Kasumi-1 (cell line): ENCODE measurements around the gene GPR68.

Experiments
- DNase-seq, 2 experiments: peaks; one replicate each; lab custom pipeline; 2025; lab: John Stamatoyannopoulos, UW

GPR68 gene, protein sequence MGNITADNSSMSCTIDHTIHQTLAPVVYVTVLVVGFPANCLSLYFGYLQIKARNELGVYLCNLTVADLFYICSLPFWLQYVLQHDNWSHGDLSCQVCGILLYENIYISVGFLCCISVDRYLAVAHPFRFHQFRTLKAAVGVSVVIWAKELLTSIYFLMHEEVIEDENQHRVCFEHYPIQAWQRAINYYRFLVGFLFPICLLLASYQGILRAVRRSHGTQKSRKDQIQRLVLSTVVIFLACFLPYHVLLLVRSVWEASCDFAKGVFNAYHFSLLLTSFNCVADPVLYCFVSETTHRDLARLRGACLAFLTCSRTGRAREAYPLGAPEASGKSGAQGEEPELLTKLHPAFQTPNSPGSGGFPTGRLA

GRCh38 chr14:91244501-91244901 lies at the start of gene GPR68:
Gene GPR68, minus strand, starts transcription at chr14:91244704. Its CDS starts 9,654 bp downstream, at chr14:91235050.
- DNase-seq, result peak; percentile 73 to 74

- DNase-seq, result no peak
Observed at GRCh38 chr14:91294153-91294552, 49.6 kb upstream of the GPR68 start.

GRCh38 chr14:91293281-91293680 lies 48.8 kb upstream of the GPR68 start:
- DNase-seq, result no peak

GRCh38 chr14:91292491-91292890 lies 48.0 kb upstream of the GPR68 start:
- no peak for DNase-seq

DNA sequence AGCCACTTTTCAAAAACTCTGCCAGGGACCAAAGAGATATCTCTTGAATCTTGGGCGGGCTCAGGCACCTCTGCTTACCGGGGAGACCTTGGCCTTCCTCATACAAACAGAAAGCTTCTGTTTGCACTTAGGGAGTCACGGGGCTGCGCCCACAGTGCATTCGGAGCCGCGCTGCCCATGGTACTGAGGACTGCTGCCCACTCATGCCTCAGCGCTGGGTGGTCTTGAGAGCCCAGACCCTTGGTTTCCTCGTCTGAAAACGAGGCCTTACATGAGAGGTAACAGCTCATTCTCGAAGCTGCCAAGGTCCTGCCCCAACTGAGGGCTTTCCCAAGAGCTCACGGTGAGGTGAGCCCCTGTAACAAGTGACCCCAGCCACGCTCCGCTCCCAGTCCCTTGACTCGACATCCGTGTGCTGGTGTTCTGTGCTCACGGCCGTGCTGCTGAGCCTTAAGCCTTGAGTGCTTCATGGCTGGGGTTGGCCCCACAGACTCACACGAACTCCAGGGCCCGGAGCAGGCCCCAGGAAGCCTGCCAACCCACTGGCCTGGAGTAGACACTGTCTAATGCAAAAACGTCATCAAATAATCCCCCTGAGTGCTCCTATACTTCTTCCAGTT lies 47.4 kb upstream of the GPR68 start:
- no peak for DNase-seq

DNA sequence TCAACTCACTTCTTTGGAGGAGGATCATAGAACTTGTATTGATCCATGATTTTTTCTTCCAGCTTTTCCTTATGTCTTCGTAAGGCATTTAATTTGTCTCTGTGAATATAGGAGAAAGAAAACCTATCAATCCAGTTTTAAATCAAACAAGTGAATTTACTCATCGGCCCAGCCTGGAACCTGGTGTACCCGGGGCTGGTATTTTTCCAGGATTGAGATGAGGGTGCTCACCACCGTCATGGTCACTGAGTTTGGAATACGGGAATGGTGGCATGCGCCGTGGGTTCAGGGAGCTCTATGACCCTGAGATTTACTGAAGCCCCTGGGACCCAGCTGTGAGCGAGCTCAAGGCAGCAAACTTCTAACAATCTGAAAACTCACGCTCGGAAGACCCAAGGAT lies 46.5 kb upstream of the GPR68 start:
- DNase-seq, result no peak

GRCh38 chr14:91289464-91289863 lies 45.0 kb upstream of the GPR68 start:
- DNase-seq, result no peak

- no peak for DNase-seq
Observed at GRCh38 chr14:91288876-91289275, 44.4 kb upstream of the GPR68 start.

- peak; percentile 55 to 75 for DNase-seq
Observed at GRCh38 chr14:91286530-91286937, 42.0 kb upstream of the GPR68 start.

DNA sequence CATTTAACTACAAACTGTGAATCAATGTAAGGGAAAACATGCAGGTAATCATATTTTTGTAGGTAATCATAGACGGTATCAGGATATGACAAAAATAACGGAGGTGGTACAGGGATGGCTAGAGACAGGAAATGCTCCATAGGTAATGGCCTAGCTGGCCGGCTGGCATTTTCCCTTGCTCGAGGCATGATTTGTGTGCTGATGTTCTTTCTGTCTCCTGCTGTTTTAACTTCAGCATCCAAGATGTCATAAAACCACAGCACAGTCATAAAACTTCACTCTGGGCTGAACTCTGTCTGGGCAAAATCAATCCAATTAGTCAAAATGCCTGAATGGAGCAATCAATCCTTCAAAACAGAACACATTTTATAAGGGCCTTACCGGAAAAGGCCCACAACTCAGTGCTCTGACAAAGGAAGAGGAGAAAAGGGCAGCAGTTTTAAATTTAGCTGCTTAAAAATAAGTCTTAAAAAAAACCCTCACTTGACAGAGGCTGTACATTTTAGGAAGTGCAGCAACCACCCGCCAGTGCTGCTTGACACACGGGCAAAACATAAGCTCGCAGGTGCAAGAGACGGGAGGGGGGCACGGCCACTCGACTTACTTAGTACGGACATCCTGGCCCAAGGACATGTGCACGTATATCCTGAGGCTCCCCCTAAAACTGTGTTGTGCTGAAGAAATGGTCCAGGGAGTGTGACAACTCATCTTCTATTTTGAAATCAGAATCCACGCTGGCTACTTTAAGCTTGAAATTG lies 40.5 kb upstream of the GPR68 start:
- DNase-seq, result no peak

- DNase-seq, result no peak
Observed at GRCh38 chr14:91284146-91284790, 39.8 kb upstream of the GPR68 start.

DNA sequence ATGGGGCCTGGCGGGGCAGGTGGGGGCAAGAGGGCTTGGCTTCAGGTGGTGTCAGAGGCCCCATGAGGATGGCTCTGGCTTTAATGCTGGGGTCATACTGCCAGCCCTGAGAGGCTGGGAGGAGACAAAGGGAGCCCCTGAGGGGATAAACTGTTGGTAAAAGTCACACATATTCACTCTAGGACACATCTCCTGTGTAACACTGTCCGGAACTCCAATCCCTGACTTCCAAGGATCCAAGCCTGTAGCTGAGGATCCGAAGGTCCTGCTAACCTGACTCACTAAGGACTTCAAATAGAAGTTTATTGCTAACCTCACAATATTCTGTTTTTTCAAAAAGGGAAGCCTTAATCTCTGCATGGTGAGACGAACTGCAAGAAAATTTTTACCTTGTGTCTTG lies 39.2 kb upstream of the GPR68 start:
- DNase-seq, result no peak

- no peak for DNase-seq
Observed at GRCh38 chr14:91282954-91283645, 38.6 kb upstream of the GPR68 start.

- DNase-seq, result no peak
Observed at GRCh38 chr14:91281346-91281745, 36.8 kb upstream of the GPR68 start.

- DNase-seq, result no peak
Observed at GRCh38 chr14:91280129-91280528, 35.6 kb upstream of the GPR68 start.

DNA sequence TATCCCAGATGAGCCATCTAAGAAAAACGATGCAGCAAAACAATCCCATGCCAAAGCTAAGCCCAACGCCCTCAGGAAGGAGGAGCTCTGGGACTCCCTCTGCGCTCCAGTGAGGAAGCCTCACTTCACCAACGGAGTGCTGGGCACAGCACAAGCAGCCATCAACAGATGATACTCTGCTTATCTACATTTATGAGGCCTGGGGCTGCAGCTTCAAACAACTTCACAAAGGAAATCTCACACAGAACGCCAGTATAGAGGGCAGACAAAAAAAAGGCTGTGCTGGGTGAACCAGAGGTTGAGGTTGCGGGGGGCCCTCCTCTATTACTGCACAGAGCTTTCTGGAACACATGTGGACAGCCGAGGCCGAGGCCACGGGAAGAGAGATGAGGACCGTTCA lies 34.9 kb upstream of the GPR68 start:
- DNase-seq, result no peak

DNA sequence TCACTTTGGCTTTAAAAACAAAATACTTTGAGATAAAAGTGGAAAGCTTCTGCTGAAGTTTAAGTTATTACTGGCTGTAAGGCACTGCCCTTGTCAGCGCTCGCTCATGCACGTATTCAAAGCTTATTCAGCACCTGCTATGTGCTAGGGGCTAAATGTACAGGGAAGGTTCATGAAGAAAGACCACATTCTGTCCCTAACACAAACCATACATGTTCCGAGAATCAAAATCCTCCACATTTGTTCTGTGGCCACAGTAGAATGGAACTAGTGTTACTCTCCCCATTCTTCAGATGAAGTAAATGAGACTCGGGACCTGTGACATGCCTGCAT lies 33.8 kb upstream of the GPR68 start:
- DNase-seq, result no peak

DNA sequence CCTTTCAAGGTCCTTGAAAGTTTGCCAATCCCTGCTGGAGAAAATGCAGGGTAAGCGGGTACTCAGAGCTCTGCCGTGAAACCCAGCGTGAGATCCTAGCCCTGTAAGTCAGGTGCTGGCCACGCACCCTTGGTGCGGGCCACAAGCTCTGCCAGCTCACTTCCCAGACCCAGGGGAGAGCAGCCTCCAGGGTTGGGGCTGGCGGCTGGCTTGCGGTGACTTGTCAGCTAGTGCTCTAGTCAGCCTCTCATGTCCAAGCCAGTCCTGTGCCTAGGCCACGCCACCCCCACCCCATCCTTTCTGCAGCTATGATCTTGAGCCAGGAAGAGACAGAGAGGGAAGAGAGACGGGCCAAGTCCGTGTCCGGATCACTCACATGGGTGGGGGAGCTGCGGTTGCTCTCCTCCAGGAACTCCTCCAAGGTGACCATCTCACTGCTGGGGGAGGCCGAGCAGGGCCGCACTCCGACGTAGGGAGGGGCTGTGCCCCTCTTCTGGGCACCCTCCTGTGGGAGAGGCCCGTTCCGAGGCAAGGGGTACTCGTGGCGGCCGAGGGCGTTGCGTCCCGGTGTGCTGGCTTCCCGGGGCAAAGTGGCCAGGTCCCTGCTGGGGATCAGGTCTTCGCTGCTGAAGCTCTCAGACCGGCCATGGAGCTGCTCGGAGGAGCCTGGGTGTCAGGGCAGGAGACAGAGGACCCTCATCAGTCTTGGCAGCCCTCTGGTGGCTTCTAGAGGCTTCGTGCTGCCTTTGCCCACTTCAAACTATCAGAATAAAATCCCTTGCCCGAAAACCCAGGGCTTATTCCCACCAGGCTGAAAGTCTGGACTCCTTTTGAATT lies 33.3 kb upstream of the GPR68 start:
- DNase-seq, result no peak

- no peak for DNase-seq
Observed at GRCh38 chr14:91274796-91275195, 30.3 kb upstream of the GPR68 start.

GRCh38 chr14:91273885-91274273 lies 29.4 kb upstream of the GPR68 start:
- DNase-seq, result no peak

DNA sequence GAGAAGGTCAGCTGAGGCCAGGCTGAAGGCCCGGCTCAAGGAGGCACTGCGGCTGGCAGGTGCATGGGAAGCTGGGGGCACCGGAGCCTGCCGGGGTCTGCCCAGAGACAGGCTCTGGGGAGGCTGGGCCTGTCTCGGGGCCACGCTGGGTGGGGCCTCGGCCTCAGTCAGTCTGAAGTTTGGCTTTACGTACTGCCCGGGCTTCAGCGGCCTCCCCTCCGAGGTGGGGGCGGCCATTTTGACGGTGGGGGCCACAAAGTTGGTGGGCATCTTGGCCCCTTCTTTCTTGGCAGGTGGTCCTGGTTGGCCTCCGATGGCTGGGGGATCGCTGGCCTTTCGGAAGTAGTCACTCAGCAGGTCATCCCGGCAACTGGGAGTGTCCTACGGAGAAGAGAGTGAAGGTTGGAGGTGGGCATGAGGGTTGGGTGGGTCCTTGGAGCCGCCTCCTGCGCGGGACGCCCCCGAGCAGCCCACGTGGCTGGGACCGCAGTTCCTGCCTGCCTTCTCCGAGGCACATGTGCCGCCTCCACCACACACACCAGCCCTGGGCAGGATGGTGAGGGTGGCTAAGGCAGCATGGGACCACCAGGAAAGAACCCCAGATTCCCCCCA lies 28.9 kb upstream of the GPR68 start:
- DNase-seq, result no peak
